Medulla oblongata (tissue), 1 donor: ENCODE results near the gene DOCK1.

ENCODE experiments used
- DNase-seq: peaks from one replicate; pipeline ENCODE4 v3.0.0-alpha.2; 2015; ENCODE audit errors: extremely low spot score

DOCK1 gene

DNA sequence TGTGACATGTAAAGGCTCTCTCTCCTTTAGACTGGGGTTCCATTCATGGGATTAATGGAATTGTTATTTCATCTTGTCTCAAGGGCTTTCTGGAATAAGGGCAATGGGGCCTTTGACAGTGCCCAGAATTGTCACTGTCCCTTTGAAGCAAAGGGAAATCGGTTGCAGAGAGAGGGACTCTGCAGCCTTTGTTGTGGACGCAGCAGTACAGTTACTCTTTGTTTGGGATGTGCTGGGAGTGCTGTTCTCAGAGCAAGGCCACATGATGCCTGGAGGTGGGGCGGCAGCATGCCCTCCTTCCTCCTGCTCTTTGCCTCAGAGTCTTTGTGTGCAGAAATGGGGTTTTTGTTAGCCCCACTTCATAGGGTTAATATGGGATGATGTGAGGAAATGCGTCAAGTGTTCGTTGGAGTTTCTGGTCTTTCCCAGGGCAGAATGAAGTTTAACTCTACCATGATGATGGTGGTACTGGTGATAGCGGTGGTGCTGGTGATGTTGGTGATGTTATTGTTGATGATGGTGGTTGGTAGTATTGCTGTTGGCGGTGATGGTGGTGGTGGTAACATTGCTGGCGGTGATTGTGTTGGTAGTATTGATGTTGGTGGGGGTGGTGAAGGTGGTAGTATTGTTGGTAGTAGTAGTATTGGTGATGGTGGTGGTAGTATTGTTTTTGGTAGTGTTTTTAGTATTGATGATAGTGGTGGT is 45.3 kb downstream of the DOCK1 start:
- DNase-seq = peak; percentile 95

DNA sequence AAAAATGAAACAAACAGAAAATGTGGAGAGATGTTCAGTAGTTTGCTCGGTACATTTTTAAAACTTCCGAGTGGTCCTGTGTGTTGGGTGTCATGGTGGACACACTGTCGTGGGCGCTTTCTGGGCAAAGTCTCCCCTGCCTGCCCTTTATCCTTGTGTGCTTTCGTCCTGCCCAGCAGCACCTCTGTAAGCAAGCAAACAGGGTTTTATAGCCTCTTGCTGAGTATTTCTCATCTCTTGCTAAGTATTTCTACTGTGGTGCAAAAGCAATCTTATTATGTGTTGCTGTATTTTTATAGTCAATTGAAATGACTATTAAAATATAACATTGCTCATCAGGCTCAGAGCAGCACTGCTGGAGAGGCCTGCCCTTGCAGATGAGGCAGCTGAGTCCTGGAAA is 48.7 kb downstream of the DOCK1 start:
- DNase-seq = no peak

DNA sequence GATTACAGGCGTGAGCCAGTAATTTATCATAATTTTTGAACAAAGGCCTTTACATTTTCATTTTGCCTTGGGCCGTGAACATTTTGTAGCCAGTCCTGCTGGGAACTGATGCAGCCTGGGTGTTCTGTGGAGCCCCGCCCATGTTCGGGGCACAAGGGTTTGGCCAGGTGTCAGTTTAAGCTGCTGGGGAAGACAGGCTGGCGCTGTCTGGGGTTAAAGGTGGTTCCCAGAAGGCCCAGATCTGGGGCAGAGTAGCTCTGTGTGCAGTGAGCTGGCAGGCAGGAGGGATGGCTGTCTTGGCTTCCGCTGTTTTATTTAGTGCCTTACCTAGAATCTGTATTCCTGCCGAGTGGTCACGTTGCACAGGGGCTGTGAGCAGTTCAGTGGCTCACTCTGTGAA is 50.2 kb downstream of the DOCK1 start:
- peak; percentile 30 for DNase-seq

DNA sequence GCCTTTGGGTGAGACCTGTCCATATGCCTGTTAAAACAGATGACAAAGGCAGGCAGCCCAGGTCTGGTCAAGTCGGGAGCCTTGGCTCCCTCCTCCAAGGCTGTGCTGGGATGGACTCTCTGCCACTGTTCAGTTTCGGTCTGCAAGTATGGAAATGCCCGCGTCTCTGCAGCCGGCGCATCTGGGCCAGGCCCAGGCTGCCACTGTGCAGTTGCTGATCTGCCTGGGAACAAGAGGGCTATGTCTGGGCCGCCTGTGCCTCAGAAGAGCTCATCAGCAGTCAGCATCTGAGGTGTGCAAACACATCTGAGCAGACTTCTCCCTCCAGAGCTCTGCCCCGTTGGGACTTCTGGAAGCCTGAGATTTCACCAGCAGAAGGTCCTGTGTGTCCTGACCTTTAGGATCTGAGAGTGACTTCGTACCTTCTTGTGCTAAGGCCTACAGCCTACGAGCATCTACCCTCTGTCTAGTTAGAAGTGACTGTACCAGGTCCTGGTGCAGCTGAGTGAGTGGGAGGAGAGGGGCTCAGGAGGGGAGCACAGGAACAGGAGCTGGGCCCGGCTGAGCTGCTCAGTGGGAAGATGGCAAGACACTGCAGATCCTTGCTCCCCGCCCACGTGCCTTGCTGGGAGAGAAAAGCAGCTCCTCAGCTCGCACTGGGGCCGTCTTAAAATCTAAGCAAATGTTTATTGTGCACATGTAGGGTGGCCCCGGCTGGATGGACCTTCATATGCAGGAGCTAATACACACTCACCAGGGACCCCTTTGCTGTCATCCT is 50.9 kb downstream of the DOCK1 start:
- peak; percentile 72 for DNase-seq

- no peak for DNase-seq
These were observed 51.5 kb downstream of the DOCK1 start for GRCh38 chr10:126956712-126957108.

DNA sequence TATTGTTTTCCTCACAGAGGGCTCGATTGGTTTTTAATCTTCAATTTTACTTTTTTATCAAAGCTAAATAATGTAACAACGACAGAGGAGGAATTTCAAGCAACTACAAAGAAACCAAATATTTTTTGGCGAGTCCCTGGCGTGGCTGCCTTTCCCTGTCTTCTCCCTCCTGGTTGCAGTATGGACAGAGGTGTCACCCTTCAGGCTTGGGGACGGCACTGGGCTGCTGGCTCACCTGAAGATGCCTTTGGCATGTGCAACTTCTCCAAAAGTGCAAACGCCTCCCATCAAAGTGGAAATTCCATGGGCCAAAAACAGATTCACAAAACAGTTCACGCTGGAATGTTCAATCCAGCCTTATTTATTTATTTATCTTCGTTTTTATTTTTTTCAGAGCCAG is 51.9 kb downstream of the DOCK1 start:
- no peak for DNase-seq

- DNase-seq = no peak
These were observed 54.2 kb downstream of the DOCK1 start for GRCh38 chr10:126959431-126959830.

- DNase-seq = no peak
These were observed 54.9 kb downstream of the DOCK1 start for GRCh38 chr10:126959906-126960685.

DNA sequence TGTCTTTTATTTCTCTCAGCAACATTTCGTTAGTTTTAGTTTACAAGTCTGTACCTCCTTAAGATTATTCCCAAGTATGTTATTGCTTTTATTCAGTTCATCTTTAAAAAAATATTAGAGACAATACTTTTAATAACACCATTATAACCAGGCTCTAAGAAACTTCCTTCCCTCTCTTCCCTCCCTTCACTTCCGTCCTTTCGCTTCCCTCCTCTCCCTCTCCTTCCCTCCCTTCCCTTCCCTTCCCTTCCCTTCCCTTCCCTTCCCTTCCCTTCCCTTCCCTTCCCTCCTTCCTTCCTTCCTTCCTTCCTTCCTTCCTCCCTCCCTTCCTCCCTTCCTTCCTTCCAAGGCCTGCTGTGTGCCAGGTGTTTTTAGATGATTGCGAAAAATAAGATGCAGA is 58.1 kb downstream of the DOCK1 start:
- DNase-seq = no peak

GRCh38 chr10:126964190-126964589 is 59.0 kb downstream of the DOCK1 start:
- no peak for DNase-seq

DNA sequence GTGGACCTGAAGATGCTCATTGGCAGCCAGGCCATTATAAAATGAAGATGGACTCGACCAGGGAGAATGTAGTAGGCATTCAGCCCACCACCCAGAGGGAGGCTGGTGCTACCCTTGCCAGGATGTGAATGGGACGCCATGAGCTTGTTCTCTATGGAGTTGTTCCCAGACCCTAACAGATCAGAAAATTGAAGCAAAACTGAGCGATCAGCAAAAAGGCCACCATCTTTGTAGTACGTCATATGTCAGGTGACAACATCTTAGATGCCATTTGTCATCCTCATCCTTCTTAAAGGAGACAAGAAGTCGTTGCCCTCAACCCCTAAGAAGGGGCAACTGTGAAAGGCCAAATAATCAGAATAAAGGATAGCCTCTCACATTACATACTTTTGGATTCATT is 61.7 kb downstream of the DOCK1 start:
- DNase-seq = no peak

GRCh38 chr10:126969310-126969709 is 64.1 kb downstream of the DOCK1 start:
- DNase-seq = no peak

DNA sequence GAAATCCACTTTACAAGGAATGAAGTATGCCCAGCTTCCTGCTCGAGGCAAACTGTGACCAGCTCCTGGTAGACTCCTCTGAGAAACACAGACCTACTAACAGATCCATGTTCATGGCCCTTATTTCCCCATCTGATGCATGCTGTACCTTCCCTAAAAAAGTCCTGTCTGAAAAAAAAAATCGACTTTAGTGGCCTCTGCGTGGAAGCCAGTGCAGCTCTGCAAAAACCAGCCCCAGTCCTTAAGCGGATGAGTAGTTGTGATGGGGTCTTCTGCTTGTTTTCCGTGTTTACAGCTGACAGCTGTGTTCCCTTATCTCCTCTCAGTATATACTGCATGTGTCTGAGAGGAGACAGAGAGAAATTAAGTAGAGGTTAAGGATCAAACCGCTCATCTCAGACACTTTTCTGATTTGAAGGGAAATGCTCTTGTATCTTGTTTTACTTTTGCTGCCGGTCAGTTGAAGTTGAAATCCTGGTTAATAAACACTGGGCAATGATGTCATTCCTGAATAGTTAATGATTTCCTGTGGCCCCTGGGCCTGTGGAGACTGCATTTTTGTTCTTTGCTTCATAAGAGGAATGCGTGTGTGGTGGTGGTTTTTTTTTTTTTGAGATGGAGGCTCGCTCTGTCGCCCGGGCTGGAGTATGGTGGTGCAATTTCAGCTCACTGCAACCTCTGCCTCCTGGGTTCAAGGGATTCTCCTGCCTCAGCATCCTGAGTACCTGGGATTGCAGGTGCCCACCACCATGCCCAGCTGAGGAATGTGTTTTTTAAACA is 67.6 kb downstream of the DOCK1 start:
- no peak for DNase-seq

GRCh38 chr10:126975221-126975620 is 70.0 kb downstream of the DOCK1 start:
- DNase-seq = no peak

DNA sequence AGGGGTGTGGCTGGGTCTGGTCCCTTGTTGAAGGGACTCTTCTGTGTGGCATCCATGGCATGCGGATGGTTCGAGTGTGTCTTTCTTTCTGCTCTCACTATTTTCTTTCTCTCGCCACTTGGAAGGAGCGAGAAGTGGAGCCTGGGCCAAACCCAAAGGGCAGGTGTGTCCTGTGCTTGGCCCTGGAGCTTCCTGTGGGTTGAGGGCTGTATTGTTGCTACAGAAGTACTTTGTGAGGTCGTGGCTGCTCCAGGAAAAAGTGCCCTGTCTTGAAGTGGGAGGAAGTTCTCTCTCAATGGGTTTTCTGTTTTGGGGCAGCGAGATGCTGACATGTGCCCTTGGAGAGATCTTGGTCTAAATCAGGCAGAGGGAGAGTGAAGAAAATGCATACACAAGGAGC is 72.0 kb downstream of the DOCK1 start:
- no peak for DNase-seq

GRCh38 chr10:126979311-126979710 is 74.1 kb downstream of the DOCK1 start:
- no peak for DNase-seq

GRCh38 chr10:126993208-126993607 is 88.0 kb downstream of the DOCK1 start:
- no peak for DNase-seq

- DNase-seq = no peak
These were observed 92.8 kb downstream of the DOCK1 start for GRCh38 chr10:126997801-126998590.

- no peak for DNase-seq
These were observed 95.4 kb downstream of the DOCK1 start for GRCh38 chr10:127000598-127000997.

GRCh38 chr10:127003032-127003685 is 97.9 kb downstream of the DOCK1 start:
- DNase-seq = no peak
